Activated CD4-positive, alpha-beta memory T cell treated with anti-CD3 and anti-CD28 coated beads for 36 hours (primary cell): Measurements from ENCODE around the gene MYO1E. TPM values are rescaled to one million over a fixed set of nuclear protein-coding genes. Genes with fewer than 3 reads are reported as not detected.

Experiments used
- CTCF ChIA-PET: fragments of 350-600 bp; sonication (Branson Sonifier 250); formaldehyde crosslinking; loops from one replicate; lab custom pipeline; 2021; ENCODE audit warnings: antibody characterized with exemption, inconsistent platforms; lab: Charles Lee
- POLR2A ChIA-PET: fragments of 350-600 bp; sonication (Branson Sonifier 250); formaldehyde crosslinking; loops from one replicate; lab custom pipeline; 2021; ENCODE audit warnings: antibody characterized with exemption; lab: Charles Lee
- DNase-seq: peaks from one replicate; pipeline ENCODE4 v3.0.0-alpha.2; 2020
- H3K27ac Mint-ChIP-seq: one replicate; pipeline ENCODE4 v1.8.0; 2021; ENCODE audit warnings: mixed read lengths
- H3K27me3 Mint-ChIP-seq: one replicate; pipeline ENCODE4 v1.8.0; 2021; ENCODE audit warnings: mixed read lengths
- H3K36me3 Mint-ChIP-seq: one replicate; pipeline ENCODE4 v1.8.0; 2021; ENCODE audit warnings: mixed read lengths
- H3K4me1 Mint-ChIP-seq: one replicate; pipeline ENCODE4 v1.8.0; 2021; ENCODE audit warnings: low read depth, mixed read lengths
- H3K4me3 Mint-ChIP-seq: one replicate; pipeline ENCODE4 v1.8.0; 2021; ENCODE audit warnings: mild to moderate bottlenecking, mixed read lengths
- H3K9me3 Mint-ChIP-seq: one replicate; pipeline ENCODE4 v1.8.0; 2021; ENCODE audit warnings: mixed read lengths
- intact Hi-C: fragments of 100-400 bp; cut with micrococcal nuclease; formaldehyde crosslinking; loops from one replicate; pipeline ENCODE4 v1.15.1; 2023
- total RNA-seq, 2 experiments: library from RNA; stranded (reverse); gene quantifications; one replicate each; pipeline ENCODE4 v1.2.3, GENCODE V29; 2021

MYO1E gene
- total RNA-seq, 2 experiments from 2014 or later: 5.1 to 5.8 TPM

- H3K4me1 Mint-ChIP-seq: peaks cover 4% of the 10 kb centered on the region
- H3K27me3 Mint-ChIP-seq: peaks cover 2% of the 10 kb centered on the region
These were observed 94.6 kb downstream of the MYO1E start for GRCh38 chr15:59278120-59278519.

GRCh38 chr15:59276225-59277178 is 96.2 kb downstream of the MYO1E start:
- ChIA-PET POLR2A (no interaction called here), CTCF (interaction anchor here (1.1 kb wide), 1 partner anchor 29 kb away, joined by 3 read pairs; no protein-coding TSS in a partner anchor)
- no peak overlapping the region for H3K27ac Mint-ChIP-seq
- no peaks in the 10 kb centered on the region for H3K9me3 Mint-ChIP-seq
- H3K27me3 Mint-ChIP-seq: peaks cover 2% of the 10 kb centered on the region
- peaks cover 4% of the 10 kb centered on the region for H3K4me1 Mint-ChIP-seq
- no peaks in the 10 kb centered on the region for H3K36me3 Mint-ChIP-seq
- DNase-seq: no peak
- H3K4me3 Mint-ChIP-seq: no peak overlapping the region
- intact Hi-C loops: no loop called here

More at GRCh38 chr15:59278120-59278519, 94.6 kb downstream of the MYO1E start:
- no peaks in the 10 kb centered on the region for H3K9me3 Mint-ChIP-seq
- no peaks in the 10 kb centered on the region for H3K36me3 Mint-ChIP-seq
- no peak overlapping the region for H3K27ac Mint-ChIP-seq
- CTCF ChIA-PET: no interaction called here
- H3K4me3 Mint-ChIP-seq: no peak overlapping the region
- no peak for DNase-seq
- intact Hi-C loops: no loop called here
- POLR2A ChIA-PET: no interaction called here

- ChIA-PET POLR2A (no interaction called here), CTCF (no interaction called here)
- H3K27ac Mint-ChIP-seq: no peak overlapping the region
- H3K36me3 Mint-ChIP-seq: no peaks in the 10 kb centered on the region
- no peak for DNase-seq
- peaks cover 4% of the 10 kb centered on the region for H3K4me1 Mint-ChIP-seq
- intact Hi-C loops: no loop called here
- H3K4me3 Mint-ChIP-seq: no peak overlapping the region
- no peaks in the 10 kb centered on the region for H3K9me3 Mint-ChIP-seq
- peaks cover 4% of the 10 kb centered on the region for H3K27me3 Mint-ChIP-seq
These were observed 98.3 kb downstream of the MYO1E start for GRCh38 chr15:59274126-59274970.

- ChIA-PET CTCF (no interaction called here), POLR2A (no interaction called here)
- no peak overlapping the region for H3K4me3 Mint-ChIP-seq
- intact Hi-C loops: no loop called here
- DNase-seq: no peak
- no peaks in the 10 kb centered on the region for H3K36me3 Mint-ChIP-seq
- no peaks in the 10 kb centered on the region for H3K9me3 Mint-ChIP-seq
- H3K4me1 Mint-ChIP-seq: peaks cover 4% of the 10 kb centered on the region
- no peak overlapping the region for H3K27ac Mint-ChIP-seq
- peaks cover 4% of the 10 kb centered on the region for H3K27me3 Mint-ChIP-seq
These were observed 99.4 kb downstream of the MYO1E start for GRCh38 chr15:59273234-59273633.

- peaks cover 7% of the 10 kb centered on the region for H3K4me1 Mint-ChIP-seq
- peaks cover 8% of the 10 kb centered on the region for H3K27me3 Mint-ChIP-seq
- no peaks in the 10 kb centered on the region for H3K36me3 Mint-ChIP-seq
- ChIA-PET POLR2A (no interaction called here), CTCF (interaction anchor here (0.6 kb wide), 1 partner anchor 1898 kb away, joined by 3 read pairs; no protein-coding TSS in a partner anchor)
- H3K4me3 Mint-ChIP-seq: no peak overlapping the region
- no peak for DNase-seq
- intact Hi-C loops: no loop called here
- H3K9me3 Mint-ChIP-seq: no peaks in the 10 kb centered on the region
- H3K27ac Mint-ChIP-seq: no peak overlapping the region
These were observed 101.0 kb downstream of the MYO1E start for GRCh38 chr15:59271595-59272201.

- peaks cover 3% of the 10 kb centered on the region for H3K4me1 Mint-ChIP-seq
- intact Hi-C loops: no loop called here
- H3K27me3 Mint-ChIP-seq: peaks cover 6% of the 10 kb centered on the region
- CTCF ChIA-PET: no interaction called here
- no peak for DNase-seq
- no peak overlapping the region for H3K27ac Mint-ChIP-seq
- H3K4me3 Mint-ChIP-seq: no peak overlapping the region
- POLR2A ChIA-PET: no interaction called here
- no peaks in the 10 kb centered on the region for H3K9me3 Mint-ChIP-seq
- no peaks in the 10 kb centered on the region for H3K36me3 Mint-ChIP-seq
These were observed 103.7 kb downstream of the MYO1E start for GRCh38 chr15:59268852-59269407.

DNA sequence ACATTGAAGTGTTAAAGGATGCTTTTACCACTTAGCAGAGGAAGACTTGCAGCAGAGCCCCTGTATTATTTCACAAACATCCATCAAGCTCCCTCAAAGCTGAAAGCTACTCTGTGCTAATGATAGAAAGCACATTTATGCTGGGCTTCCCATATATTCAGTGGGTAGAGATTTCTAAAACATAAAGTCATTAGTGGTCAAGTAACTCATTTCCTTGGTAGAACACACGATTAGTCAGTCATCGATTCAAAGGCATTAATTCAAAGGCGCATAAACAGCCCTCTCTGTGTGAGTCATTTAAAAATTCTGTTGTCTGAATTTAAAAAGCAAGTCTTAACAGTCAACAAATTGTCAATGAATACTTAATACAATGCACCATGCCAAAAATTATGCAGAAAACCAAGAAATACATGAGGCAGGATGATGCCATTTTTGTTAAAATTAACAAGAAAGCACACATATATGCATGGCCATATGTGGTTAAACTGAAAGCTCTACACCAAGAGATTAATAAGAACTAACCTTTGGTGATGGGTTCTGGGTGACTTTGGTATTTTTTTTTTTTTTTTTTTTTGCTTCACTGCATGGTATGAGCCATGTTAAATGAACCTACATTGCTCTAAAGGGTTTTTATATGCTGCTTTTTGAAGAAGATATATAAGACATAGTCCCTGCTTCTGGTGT is 104.4 kb downstream of the MYO1E start:
- intact Hi-C loops: no loop called here
- no peak for DNase-seq
- H3K27ac Mint-ChIP-seq: no peak overlapping the region
- POLR2A ChIA-PET: no interaction called here
- peaks cover 3% of the 10 kb centered on the region for H3K4me1 Mint-ChIP-seq
- CTCF ChIA-PET: no interaction called here
- no peak overlapping the region for H3K4me3 Mint-ChIP-seq
- no peaks in the 10 kb centered on the region for H3K36me3 Mint-ChIP-seq
- H3K27me3 Mint-ChIP-seq: peaks cover 6% of the 10 kb centered on the region
- no peaks in the 10 kb centered on the region for H3K9me3 Mint-ChIP-seq

GRCh38 chr15:59266028-59266427 is 106.6 kb downstream of the MYO1E start:
- Mint-ChIP-seq H3K4me3 (no peak overlapping the region), H3K36me3 (no peaks in the 10 kb centered on the region)
- intact Hi-C loops: no loop called here

GRCh38 chr15:59262316-59262715 is 110.4 kb downstream of the MYO1E start:
- ChIA-PET CTCF (no interaction called here), POLR2A (no interaction called here)
- Mint-ChIP-seq H3K9me3 (no peaks in the 10 kb centered on the region), H3K27me3 (no peaks in the 10 kb centered on the region), H3K27ac (no peak overlapping the region), H3K36me3 (no peaks in the 10 kb centered on the region), H3K4me1 (no peaks in the 10 kb centered on the region), H3K4me3 (no peak overlapping the region)
- intact Hi-C loops: no loop called here
- no peak for DNase-seq

More at GRCh38 chr15:59266028-59266427, 106.6 kb downstream of the MYO1E start:
- Mint-ChIP-seq H3K4me1 (peaks cover 3% of the 10 kb centered on the region), H3K27me3 (peaks cover 4% of the 10 kb centered on the region), H3K27ac (no peak overlapping the region), H3K9me3 (no peaks in the 10 kb centered on the region)
- DNase-seq: no peak
- POLR2A ChIA-PET: no interaction called here
- CTCF ChIA-PET: interaction anchor here (0.8 kb wide), 1 partner anchor 19 kb away, joined by 3 read pairs; no protein-coding TSS in a partner anchor

- no peak overlapping the region for H3K27ac Mint-ChIP-seq
- H3K36me3 Mint-ChIP-seq: no peaks in the 10 kb centered on the region
- DNase-seq: no peak
- ChIA-PET POLR2A (no interaction called here), CTCF (interaction anchor here (1.2 kb wide), 1 partner anchor 233 kb away, joined by 3 read pairs; no protein-coding TSS in a partner anchor)
- no peaks in the 10 kb centered on the region for H3K27me3 Mint-ChIP-seq
- intact Hi-C loops: no loop called here
- H3K4me3 Mint-ChIP-seq: no peak overlapping the region
- H3K4me1 Mint-ChIP-seq: peaks cover 13% of the 10 kb centered on the region
- no peaks in the 10 kb centered on the region for H3K9me3 Mint-ChIP-seq
These were observed 112.6 kb downstream of the MYO1E start for GRCh38 chr15:59260090-59260489.
